Left cardiac atrium (tissue), 4 donors: ENCODE measurements around the gene LRRC61. TPM values are rescaled to one million over a fixed set of nuclear protein-coding genes. Genes with fewer than 3 reads are reported as not detected.

Source experiments
- ATAC-seq, 2 donors: fragments of 200-7000 bp; cut with Tn5 transposase; one replicate each; pipeline ENCODE4 v1.9.1; 2020; ENCODE audit warnings: mild to moderate bottlenecking in 2 of 2, moderate library complexity in 2 of 2
- DNase-seq: peaks from one replicate; pipeline ENCODE4 v3.0.0-alpha.2; 2020
- intact Hi-C, 2 donors: fragments of 100-400 bp; cut with DNase I; formaldehyde crosslinking; loops; one replicate each; pipeline versions ENCODE4 v1.14.1 to v1.15.1; 2022 to 2023
- total RNA-seq, 2 donors: library from RNA; stranded (reverse); fragmentation: NEBNext Ultra II Directional; extraction: Animal tissue kit (Norgen Biotek cat#: 25700); gene quantifications; one replicate each; pipeline ENCODE4 v1.2.1, GENCODE V29; 2021
- donor health status: DM: no; HTN: yes; CAD: no.
- donor health status: DM: no; HTN: yes; CAD: no; lungs with severe emphysema.
- donor health status: DM: yes; HTN: yes; CAD: no.
- donor health status: Dilated cardiomyopathy.

The LRRC61 gene
- total RNA-seq, 2 donors from 2014 or later = 4.3 to 5.7 TPM

DNA sequence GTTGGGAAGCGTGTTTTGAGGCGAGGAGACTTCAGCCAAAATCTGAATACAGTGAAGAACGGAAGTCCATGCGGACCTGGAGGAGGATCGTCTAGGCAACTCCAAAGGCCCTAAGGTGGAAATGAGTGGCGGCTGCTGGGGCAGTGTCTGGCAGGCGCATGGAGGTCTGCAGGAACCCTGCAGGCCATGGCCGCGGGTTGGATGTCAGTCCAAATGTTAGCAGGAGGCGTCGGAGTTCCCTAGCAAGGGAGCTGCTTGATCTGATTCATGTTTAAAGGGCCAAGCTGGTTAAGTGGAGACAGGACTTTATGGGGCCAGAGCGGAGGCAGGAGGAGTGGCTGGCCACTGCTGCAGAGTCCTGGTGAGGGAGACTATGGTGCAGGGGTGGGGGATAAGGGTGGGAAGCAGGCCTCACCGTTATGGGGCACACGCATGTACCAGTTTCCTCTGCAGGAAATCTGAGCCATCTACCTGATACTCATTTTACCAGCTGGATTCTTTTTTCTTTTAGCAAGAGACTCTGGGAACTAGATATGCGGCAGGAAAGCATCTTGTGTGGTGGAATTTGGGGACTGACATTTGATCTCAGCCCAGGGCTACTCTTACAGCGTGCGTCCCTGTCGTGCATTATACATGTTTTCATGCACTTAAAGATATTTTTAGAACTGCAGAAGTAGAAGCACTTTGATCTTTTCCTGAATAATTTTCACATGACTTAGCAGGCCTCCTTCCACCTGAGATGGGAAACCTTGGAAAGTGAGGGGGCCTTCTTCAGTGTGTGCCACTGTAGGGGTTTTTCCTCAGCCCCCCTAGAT is 38.9 kb downstream of the LRRC61 start:
- no peak for DNase-seq
- intact Hi-C loops = loop anchor here in 1 of 2 donors (5.0 kb wide), 1 partner anchor 60 kb away; no protein-coding TSS in a partner anchor
- peak in 1 of 2 donors; percentile 32 for ATAC-seq

DNA sequence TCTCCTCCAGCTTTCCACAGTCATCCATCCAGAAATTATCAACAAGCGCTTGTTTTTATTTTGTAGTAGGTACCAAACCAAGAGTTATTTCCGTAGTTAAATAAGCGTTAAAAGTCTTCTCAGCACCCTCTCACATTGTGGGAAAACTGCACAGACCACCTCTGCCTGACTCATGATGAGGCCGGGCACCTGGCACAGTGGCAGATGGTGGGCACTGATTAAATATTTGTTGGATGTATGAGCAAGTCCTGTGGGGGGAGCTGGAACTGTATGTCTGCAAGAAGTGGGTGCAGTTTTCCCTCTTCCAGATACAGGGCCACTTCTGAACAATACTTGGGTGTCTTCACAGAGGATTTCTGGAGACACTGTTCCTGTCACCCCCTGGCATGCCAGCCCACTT is 40.2 kb downstream of the LRRC61 start:
- intact Hi-C loops = loop anchor here in 1 of 2 donors (5.0 kb wide), 1 partner anchor 59 kb away; no protein-coding TSS in a partner anchor
- ATAC-seq = no peak

DNA sequence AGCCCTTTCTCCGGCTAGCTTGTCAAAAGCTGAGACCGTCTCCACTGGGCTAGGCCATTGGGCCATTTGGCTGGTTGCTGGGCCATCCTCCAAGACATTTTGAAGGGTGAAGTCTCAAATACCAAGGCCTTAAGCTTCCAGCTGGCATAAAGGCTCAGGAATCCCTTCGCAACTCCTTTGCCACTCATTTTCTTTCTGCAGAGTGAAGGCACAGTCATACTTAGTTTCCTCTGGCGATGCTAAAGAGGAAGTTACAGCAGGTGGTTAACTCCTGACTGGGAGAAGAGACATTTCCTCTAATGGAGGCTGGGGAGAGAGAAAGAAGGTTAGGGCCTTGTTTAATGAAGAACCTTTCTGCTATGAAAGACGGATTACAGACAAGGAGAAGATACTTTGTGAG is 40.7 kb downstream of the LRRC61 start:
- intact Hi-C loops = loop anchor here in 1 of 2 donors (5.0 kb wide), 1 partner anchor 58 kb away; no protein-coding TSS in a partner anchor
- ATAC-seq = no peak
- DNase-seq = no peak

More for the DNA sequence above, 40.2 kb downstream of the LRRC61 start:
- no peak for DNase-seq

DNA sequence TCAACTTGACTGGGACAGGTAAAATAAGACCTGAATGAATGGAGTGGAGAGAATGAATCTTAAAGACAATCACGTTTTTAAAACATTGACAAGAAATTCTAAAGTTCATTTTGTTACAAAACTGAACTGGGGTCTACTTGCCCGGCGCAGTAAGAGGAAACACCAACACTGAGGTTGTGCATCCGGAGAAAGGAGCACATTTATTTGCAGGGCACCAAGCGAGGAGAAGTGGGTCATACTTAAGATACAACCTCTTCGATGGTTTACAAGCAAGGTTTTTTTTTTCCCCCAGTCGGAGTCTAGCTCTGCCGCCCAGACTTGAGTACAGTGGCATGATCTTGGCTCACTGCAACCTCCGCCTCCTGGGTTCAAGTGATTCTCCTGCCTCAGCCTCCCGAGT is 42.0 kb downstream of the LRRC61 start:
- intact Hi-C loops = loop anchor here in 1 of 2 donors (5.0 kb wide), 1 partner anchor 42 kb away; a partner anchor contains a TSS
- ATAC-seq = no peak
- DNase-seq = no peak

DNA sequence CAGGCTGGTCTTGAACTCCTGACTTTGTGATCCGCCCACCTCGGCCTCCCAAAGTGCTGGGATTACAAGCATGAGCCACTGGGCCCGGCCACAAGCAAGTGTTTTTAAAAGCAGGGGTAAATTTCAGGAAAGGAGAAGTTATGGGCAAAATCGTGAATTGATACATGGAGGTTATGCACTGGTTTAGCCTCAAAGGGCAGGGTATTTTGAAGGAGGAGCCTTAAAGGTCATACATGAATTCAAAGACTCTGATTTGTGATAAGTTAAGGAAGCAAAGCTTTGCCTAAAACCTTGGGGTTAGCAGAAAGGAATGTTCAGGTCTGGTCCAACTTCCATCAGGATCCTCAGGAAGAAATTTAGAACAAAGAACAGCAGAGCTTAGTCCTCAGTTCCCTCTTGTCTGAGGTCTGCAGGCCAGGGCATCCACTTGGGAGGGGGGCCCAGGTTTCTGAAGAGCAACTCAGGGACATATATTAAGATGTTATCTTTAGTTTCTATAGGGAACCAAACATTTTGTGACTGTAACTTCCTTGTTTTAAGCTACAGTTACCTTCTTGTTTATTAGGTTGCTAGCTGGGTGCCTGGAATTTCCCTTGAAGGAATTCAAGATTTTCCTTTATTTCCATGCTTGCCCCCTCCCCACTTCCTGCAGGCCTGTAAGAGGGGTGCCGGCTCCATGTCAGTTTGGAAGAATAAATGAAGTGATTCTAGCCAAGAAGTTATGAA is 42.7 kb downstream of the LRRC61 start:
- ATAC-seq = no peak
- DNase-seq = no peak
- intact Hi-C loops = loop anchor here in 1 of 2 donors (5.0 kb wide), 1 partner anchor 41 kb away; a partner anchor contains a TSS

DNA sequence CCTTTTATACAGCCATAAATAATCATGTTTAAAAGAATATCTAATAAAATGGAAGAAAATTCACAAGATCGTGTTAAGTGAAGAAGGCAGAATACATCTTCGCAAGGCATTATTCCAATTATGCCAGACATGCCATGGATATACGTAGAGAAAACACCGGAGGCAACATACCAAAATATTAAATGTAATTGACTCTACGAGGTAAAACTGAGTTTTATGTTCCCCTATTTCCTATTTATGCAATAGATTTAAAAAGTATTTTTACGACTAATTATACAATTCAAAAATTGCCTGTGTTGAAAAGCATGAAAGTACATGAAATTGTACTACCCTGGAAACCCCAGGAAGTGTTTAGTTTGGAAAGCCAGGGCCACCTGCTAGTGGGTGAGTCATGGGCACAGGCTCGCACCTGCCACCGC is 44.5 kb downstream of the LRRC61 start:
- intact Hi-C loops = loop anchor here in 1 of 2 donors (5.0 kb wide), 1 partner anchor 40 kb away; a partner anchor contains a TSS
- no peak for DNase-seq
- peak in 1 of 2 donors; percentile 43 for ATAC-seq

DNA sequence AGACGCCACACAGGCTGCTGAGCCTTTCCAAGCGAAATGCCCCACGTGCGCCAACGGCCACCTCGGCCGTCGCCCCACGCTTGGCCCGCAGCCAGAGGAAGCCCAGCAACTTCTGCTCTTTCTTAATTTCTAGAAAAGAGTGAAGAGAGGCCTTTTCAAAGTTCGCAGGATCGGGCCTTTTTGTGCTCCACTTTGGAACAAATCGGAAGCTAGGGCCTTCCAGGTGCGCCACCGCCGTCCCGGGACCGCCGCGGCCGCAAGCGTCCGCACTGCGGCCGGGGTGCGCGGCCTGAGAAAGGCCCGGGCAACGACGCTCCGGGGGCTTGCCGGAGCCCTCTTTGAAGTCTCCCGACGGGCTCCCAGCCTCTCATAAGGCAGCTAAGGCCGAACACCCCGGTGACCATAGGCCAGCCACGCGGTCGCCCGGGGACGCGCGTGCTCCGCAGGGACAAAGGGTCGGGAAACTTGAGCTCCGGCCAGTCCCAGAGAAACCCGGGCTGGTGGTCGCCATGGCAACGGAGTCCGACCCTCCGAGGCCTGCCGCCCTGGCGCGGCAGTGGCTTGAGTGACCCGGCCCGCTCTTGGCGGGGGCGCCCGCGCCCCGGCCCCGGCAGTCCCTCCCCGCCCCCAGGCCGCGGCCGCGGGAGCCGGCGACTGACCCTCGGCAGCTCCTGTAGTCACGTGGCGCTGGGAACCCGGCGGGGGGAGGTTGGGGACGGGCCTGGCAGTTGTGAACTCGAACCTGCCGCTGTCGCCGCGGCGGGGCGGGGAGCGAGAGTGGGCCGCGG is 45.1 kb downstream of the LRRC61 start, which contains the start of gene REPIN1:
Gene REPIN1 (plus strand): TSS at position 727 of the 788 bp plus-strand sequence. CDS start 890 bp downstream, outside the sequence.
- intact Hi-C loops = loop anchor here in 1 of 2 donors (5.0 kb wide), 1 partner anchor 39 kb away; a partner anchor contains a TSS
- DNase-seq (peak; percentile 94), ATAC-seq (peak; percentile 90)

DNA sequence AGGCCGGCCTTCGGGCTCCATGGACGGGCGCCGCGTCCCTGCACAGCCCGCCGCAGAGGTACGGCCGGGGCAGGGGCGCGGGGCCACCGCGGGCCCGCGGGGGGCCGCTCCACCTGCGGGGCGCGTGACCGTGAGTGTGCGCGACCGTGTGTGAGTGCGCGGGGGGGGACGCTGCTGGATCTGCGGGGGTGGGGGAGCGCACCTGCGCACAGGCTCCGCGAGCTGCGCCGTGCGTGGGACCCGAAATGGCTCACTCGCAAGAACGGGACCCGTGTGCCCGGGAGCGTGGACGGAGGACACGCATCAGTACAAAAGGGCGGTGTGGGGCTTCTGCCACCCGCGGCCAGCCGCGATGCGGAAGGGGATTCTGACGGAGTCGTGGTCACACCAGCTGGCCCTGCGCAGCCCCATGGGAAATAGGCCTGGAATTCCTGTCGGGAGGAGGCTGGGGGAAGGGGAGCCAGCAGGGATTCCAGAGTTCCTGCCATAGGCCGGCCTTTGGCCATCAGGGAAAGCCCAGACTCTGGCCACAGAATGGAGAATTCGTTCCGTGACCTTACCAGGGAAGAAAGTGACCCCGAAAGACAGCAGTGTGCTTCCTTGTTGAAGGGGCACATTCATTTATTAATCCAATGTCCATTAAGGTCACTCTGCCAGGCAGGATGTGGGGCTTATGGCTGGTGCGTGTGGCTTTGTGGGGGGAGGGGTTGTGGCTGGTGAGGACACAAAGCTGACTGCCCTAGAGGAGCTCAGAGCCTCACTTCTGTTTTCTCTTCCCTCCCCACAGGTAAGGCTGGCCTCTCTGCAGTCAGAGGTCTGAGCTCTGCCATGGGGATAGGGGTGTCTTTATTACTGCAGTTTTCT is 46.0 kb downstream of the LRRC61 start:
- ATAC-seq (peak; percentile 63 to 81), DNase-seq (peak; percentile 80)
- intact Hi-C loops = loop anchor here in 1 of 2 donors (5.0 kb wide), 1 partner anchor 38 kb away; a partner anchor contains a TSS

DNA sequence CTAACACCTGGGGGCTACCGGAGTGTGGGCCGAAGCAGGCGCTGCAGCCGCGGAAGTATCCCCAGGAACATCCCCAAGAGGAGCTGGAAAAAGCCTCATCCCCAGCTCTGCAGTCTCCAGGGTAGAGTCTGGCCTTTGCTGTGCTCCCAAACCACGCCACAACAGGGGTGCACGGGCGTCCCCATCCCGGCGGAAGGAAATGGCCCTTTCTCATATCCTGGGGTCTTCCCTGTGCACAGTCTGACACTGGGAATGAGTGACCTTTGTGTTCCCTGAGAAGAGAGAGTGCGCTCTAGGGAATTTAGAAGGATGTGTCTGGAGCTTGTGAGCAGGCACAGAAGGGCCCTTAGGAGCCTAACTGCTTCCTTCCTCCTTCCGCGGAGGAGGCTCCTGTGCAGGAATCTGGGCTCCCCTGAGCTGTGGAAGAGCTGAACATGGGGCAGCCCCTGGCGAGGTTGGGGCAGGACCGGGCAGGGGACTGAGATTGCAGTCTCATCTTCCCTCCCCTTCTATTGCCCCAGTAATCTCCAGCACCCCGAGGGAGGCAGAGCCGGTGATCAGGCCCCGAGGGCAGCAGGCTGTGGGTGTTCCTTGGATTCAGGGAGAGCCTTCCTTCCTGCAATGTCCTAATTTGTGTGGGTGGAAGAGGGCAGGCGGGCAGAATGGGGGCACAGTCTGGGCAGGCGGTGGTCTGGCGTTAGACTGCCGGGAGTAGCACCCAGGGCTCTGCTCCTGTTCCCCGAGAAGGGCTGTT is 46.8 kb downstream of the LRRC61 start:
- intact Hi-C loops = loop anchor here in 1 of 2 donors (5.0 kb wide), 1 partner anchor 37 kb away; a partner anchor contains a TSS
- DNase-seq (no peak), ATAC-seq (no peak)

DNA sequence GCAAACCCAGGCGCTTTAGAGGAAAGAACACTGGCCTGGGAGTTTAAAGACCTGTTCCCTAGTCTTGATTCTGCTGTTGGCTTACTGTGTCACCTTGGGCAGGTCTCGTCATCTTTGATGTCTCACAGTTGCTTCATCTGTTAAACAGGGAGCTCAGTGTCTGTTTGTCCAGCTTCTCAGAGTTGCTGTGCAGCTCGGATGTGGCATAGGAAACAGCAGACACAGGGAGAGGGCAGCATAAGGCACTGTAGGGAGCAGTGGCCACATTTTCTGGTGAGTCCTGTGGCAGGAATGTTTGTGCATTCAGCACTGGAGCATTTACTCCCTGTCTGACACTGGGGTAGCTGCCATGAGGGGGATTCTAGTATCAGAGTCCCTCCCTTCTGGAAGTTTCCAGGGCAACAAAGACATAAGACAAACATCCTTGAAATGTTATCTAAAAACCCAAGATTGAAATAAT is 47.5 kb downstream of the LRRC61 start:
- no peak for ATAC-seq
- no peak for DNase-seq
- intact Hi-C loops = no loop called here

DNA sequence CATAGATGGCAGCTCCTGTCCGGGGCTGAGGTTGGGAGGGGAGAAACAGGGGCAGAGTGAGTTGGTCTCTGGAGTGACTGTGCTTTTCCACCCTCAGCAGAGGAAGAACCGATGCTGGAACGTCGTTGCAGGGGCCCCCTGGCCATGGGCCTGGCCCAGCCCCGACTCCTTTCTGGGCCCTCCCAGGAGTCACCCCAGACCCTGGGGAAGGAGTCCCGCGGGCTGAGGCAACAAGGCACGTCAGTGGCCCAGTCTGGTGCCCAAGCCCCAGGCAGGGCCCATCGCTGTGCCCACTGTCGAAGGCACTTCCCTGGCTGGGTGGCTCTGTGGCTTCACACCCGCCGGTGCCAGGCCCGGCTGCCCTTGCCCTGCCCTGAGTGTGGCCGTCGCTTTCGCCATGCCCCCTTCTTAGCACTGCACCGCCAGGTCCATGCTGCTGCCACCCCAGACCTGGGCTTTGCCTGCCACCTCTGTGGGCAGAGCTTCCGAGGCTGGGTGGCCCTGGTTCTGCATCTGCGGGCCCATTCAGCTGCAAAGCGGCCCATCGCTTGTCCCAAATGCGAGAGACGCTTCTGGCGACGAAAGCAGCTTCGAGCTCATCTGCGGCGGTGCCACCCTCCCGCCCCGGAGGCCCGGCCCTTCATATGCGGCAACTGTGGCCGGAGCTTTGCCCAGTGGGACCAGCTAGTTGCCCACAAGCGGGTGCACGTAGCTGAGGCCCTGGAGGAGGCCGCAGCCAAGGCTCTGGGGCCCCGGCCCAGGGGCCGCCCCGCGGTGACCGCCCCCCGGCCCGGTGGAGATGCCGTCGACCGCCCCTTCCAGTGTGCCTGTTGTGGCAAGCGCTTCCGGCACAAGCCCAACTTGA is 48.2 kb downstream of the LRRC61 start:
- intact Hi-C loops = no loop called here
- DNase-seq (no peak), ATAC-seq (no peak)

DNA sequence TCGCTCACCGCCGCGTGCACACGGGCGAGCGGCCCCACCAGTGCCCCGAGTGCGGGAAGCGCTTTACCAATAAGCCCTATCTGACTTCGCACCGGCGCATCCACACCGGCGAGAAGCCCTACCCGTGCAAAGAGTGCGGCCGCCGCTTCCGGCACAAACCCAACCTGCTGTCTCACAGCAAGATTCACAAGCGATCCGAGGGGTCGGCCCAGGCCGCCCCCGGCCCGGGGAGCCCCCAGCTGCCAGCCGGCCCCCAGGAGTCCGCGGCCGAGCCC is 48.8 kb downstream of the LRRC61 start:
- ATAC-seq = no peak
- no peak for DNase-seq
- intact Hi-C loops = no loop called here

DNA sequence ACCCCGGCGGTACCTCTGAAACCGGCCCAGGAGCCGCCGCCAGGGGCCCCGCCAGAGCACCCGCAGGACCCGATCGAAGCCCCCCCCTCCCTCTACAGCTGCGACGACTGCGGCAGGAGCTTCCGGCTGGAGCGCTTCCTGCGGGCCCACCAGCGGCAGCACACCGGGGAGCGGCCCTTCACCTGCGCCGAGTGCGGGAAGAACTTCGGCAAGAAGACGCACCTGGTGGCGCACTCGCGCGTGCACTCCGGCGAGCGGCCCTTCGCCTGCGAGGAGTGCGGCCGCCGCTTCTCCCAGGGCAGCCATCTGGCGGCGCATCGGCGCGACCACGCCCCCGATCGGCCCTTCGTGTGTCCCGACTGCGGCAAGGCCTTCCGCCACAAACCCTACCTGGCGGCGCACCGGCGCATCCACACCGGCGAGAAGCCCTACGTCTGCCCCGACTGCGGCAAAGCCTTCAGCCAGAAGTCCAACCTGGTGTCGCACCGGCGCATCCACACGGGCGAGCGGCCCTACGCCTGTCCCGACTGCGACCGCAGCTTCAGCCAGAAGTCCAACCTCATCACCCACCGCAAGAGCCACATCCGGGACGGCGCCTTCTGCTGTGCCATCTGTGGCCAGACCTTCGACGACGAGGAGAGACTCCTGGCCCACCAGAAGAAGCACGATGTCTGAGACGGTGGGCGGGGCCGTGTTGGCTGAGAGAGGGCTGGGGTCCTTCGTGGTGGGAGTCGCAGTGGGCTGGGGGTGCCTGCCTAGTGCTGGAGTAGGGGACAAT is 49.3 kb downstream of the LRRC61 start:
- DNase-seq (no peak), ATAC-seq (no peak)

DNA sequence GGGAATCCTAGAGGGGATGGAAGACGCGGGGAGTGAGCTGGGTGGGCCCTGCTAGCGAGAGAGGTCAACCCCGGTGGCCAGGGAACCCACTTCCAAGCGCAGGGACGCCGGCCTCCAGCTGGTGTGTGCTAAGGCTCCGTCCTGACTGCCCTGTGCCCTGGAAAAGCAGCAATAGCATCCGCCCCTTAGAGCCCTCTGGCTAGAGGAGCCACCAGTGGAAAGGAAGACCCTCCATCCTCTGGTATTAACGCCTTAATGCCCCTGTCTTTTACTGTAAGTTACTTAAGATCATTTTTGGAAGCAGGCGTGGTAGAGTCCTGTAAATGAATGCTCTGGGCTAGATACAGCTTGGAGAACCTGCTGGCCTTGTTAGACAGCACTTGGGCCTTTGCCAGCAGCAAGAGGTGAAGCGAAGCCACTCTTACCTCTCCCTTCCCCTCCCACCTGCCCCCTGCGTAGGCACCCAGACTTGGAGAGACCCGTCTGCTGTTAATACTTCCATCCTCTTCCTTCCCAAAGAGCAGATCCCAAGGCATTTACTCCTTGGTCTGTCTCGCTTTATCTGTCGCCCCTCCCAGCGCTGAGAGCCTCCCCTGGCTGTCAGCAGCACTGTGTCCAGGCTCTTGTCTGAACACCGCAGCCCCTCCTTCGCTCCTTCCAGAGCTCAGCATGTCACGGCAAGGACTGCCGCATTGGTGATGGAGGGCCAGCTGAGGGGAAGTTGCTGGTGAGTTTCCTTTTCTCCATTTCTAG is 50.1 kb downstream of the LRRC61 start:
- DNase-seq (no peak), ATAC-seq (no peak)
- intact Hi-C loops = no loop called here

More for the DNA sequence above, 49.3 kb downstream of the LRRC61 start:
- intact Hi-C loops = no loop called here

DNA sequence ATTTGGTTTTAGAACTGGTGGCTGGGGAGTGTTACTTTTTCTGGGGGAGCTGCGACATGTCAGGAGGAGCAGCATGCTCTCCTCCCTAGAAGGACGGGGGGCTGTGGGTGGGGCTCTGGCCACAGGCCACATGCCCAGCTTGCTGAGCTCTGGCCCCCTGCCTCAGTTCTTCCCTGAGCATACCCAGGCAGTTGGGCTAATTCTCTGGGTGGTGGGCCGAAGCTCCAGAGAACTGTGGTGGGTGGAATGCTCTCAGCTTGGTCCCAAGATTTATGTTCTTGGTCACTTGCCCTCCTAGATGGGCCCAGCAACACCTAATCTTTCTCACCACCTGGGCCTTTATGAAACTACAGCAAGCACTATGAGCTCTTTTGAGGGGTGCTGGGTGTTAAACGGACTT is 50.9 kb downstream of the LRRC61 start:
- intact Hi-C loops = no loop called here
- ATAC-seq (no peak), DNase-seq (no peak)
